H1 (cell line): ENCODE data around the gene RUVBL1. TPM values are rescaled to one million over a fixed set of nuclear protein-coding genes. Genes with fewer than 3 reads are reported as not detected.

ENCODE experiments used
- CTCF ChIA-PET: fragments of 300-600 bp; sonication (Branson Sonifier 250); formaldehyde crosslinking; loops from one replicate; lab custom pipeline; 2021; ENCODE audit not compliant: partially characterized antibody; lab: Charles Lee
- POLR2A ChIA-PET: fragments of 300-600 bp; sonication (Branson Sonifier 250); formaldehyde crosslinking; loops from one replicate; lab custom pipeline; 2021; ENCODE audit warnings: inconsistent platforms; ENCODE audit not compliant: partially characterized antibody; lab: Charles Lee
- DNase-seq, 2 experiments: peaks; one replicate each; pipeline versions ENCODE4 v3.0.0 to v3.0.0-alpha.2; 2010 to 2022; ENCODE audit warnings: low spot score in 2 of 2, low read depth in 1 of 2, mixed read lengths in 1 of 2
- FAIRE-seq: peaks from 2 replicates; lab custom pipeline; 2011; peaks lifted over from hg19 to GRCh38; lab: Jason Lieb, UNC
- H2AFZ ChIP-seq: 2 replicates; pipeline ENCODE4 v1.8.1; 2012; ENCODE audit warnings: low read length, inconsistent platforms
- H2AK5ac ChIP-seq: 2 replicates; pipeline ENCODE4 v1.6.1; 2013; ENCODE audit warnings: low read depth, low read length
- H2BK120ac ChIP-seq: replicated peaks from 2 replicates; pipeline ENCODE3; 2013; ENCODE audit warnings: low read depth, low read length, inconsistent platforms
- H2BK12ac ChIP-seq: 2 replicates; pipeline ENCODE4 v1.6.1; 2013; ENCODE audit warnings: low read depth, low read length
- H2BK15ac ChIP-seq: 2 replicates; pipeline ENCODE4 v1.6.1; 2013; ENCODE audit warnings: low read length
- H2BK20ac ChIP-seq: 2 replicates; pipeline ENCODE4 v1.6.1; 2013; ENCODE audit warnings: low read length
- H2BK5ac ChIP-seq: 2 replicates; pipeline ENCODE4 v1.6.1; 2013; ENCODE audit warnings: low read depth, low read length
- H3K14ac ChIP-seq: 2 replicates; pipeline ENCODE4 v1.6.1; 2013; ENCODE audit warnings: inconsistent platforms; ENCODE audit not compliant: insufficient read length
- H3K18ac ChIP-seq: 2 replicates; pipeline ENCODE4 v1.6.1; 2013; ENCODE audit warnings: low read length; ENCODE audit errors: extremely low read depth
- H3K23ac ChIP-seq: 2 replicates; pipeline ENCODE4 v1.6.1; 2013; ENCODE audit warnings: inconsistent platforms; ENCODE audit not compliant: insufficient read length
- H3K23me2 ChIP-seq: 2 replicates; pipeline ENCODE4 v1.6.1; 2013; ENCODE audit warnings: low read depth, low read length
- H3K27ac ChIP-seq: 2 replicates; pipeline ENCODE4 v1.6.1; 2011; ENCODE audit warnings: low read depth, low read length, inconsistent platforms
- H3K27me3 ChIP-seq, 4 experiments: replicated peaks in 1 of 4; 1 replicate in 1 of 4; 2 replicates in 3 of 4; pipeline versions ENCODE4 v1.6.1 to v1.8.1; 2011 to 2013; ENCODE audit warnings: low read length in 3 of 4, mild to moderate bottlenecking in 3 of 4, inconsistent platforms in 2 of 4, mixed read lengths in 2 of 4, moderate library complexity in 1 of 4; ENCODE audit not compliant: control insufficient read depth in 3 of 4, insufficient read depth in 3 of 4; ENCODE audit errors: extremely low read depth in 1 of 4
- H3K36me3 ChIP-seq, 4 experiments: 2 replicates each; pipeline versions ENCODE4 v1.6.1 to v1.8.1; 2011 to 2013; ENCODE audit warnings: mild to moderate bottlenecking in 4 of 4, low read length in 3 of 4, moderate library complexity in 2 of 4, control low read depth in 1 of 4, inconsistent platforms in 1 of 4; ENCODE audit not compliant: insufficient read depth in 4 of 4, control insufficient read depth in 2 of 4
- H3K4ac ChIP-seq: replicated peaks from 2 replicates; pipeline ENCODE3; 2013; ENCODE audit warnings: low read length, low read depth, mixed read lengths, inconsistent platforms; ENCODE audit not compliant: insufficient read length
- H3K4me1 ChIP-seq, 4 experiments: replicated peaks in 1 of 4; 1 replicate in 1 of 4; 2 replicates in 3 of 4; pipeline versions ENCODE4 v1.6.1 to v1.8.1; 2011 to 2013; ENCODE audit warnings: low read length in 3 of 4, inconsistent platforms in 2 of 4, mixed read lengths in 1 of 4; ENCODE audit not compliant: insufficient read depth in 4 of 4, control insufficient read depth in 3 of 4
- H3K4me2 ChIP-seq, 2 experiments: 2 replicates each; pipeline versions ENCODE4 v1.6.1 to v1.8.1; 2011 to 2013; ENCODE audit warnings: low read depth in 2 of 2, low read length in 2 of 2, control low read depth in 1 of 2, inconsistent platforms in 1 of 2, mild to moderate bottlenecking in 1 of 2; ENCODE audit not compliant: insufficient read depth in 1 of 2
- H3K4me3 ChIP-seq, 4 experiments: fragments of 200-600, 300-600 bp in 1 of 4; sonication (generic), shearing (Covaris generic), sonication (Bioruptor Twin) in 1 of 4; 2 replicates each; pipeline versions ENCODE4 v1.5.1 to v1.8.1; 2011 to 2016; ENCODE audit warnings: low read length in 4 of 4, low read depth in 3 of 4, control low read depth in 2 of 4, inconsistent platforms in 2 of 4, mild to moderate bottlenecking in 2 of 4, mixed read lengths in 1 of 4, moderate library complexity in 1 of 4; ENCODE audit not compliant: insufficient read depth in 2 of 4; ENCODE audit errors: extremely low read depth in 1 of 4
- H3K56ac ChIP-seq: replicated peaks from 2 replicates; pipeline ENCODE3; 2013; ENCODE audit warnings: low read depth, mild to moderate bottlenecking, mixed read lengths, low read length, inconsistent platforms; ENCODE audit not compliant: insufficient read length
- H3K79me1 ChIP-seq: 2 replicates; pipeline ENCODE4 v1.6.1; 2013; ENCODE audit warnings: low read depth, low read length, control low read depth
- H3K79me2 ChIP-seq, 2 experiments: 2 replicates each; pipeline versions ENCODE4 v1.6.1 to v1.8.1; 2012 to 2013; ENCODE audit warnings: low read length in 2 of 2, mild to moderate bottlenecking in 2 of 2, inconsistent platforms in 1 of 2; ENCODE audit not compliant: insufficient read depth in 2 of 2, control insufficient read depth in 1 of 2
- H3K9ac ChIP-seq, 4 experiments: replicated peaks in 1 of 4; 1 replicate in 1 of 4; 2 replicates in 3 of 4; pipeline versions ENCODE4 v1.6.1 to v1.8.1; 2011 to 2013; ENCODE audit warnings: low read depth in 3 of 4, low read length in 3 of 4, control low read depth in 2 of 4, mild to moderate bottlenecking in 2 of 4, moderate library complexity in 2 of 4, inconsistent platforms in 1 of 4; ENCODE audit errors: extremely low read depth in 1 of 4
- H3K9me3 ChIP-seq, 2 experiments: 2 replicates each; pipeline versions ENCODE4 v1.6.1 to v1.8.1; 2012 to 2013; ENCODE audit warnings: mild to moderate bottlenecking in 2 of 2, moderate library complexity in 2 of 2, control low read depth in 1 of 2, inconsistent platforms in 1 of 2, low read depth in 1 of 2, low read length in 1 of 2, mixed read lengths in 1 of 2; ENCODE audit not compliant: insufficient read depth in 2 of 2
- H4K20me1 ChIP-seq, 2 experiments: replicated peaks in 1 of 2; 2 replicates each; pipeline versions ENCODE3 to v1.8.1; 2011 to 2013; ENCODE audit warnings: inconsistent platforms in 2 of 2, low read length in 2 of 2, mild to moderate bottlenecking in 1 of 2; ENCODE audit not compliant: insufficient read depth in 2 of 2, control insufficient read depth in 1 of 2
- H4K5ac ChIP-seq: 2 replicates; pipeline ENCODE4 v1.6.1; 2013; ENCODE audit warnings: low read length, low read depth, mixed read lengths, inconsistent platforms; ENCODE audit not compliant: insufficient read length
- H4K8ac ChIP-seq: 2 replicates; pipeline ENCODE4 v1.8.0; 2013; ENCODE audit warnings: mild to moderate bottlenecking, moderate library complexity, low read length, inconsistent platforms; ENCODE audit not compliant: insufficient read depth; ENCODE audit errors: extremely low read depth
- H4K91ac ChIP-seq: replicated peaks from 2 replicates; pipeline ENCODE3; 2013; ENCODE audit warnings: low read length, mixed read lengths, inconsistent platforms; ENCODE audit not compliant: insufficient read length
- BRCA1 ChIP-seq: IDR thresholded peaks from 2 replicates; pipeline ENCODE4 v1.6.1; 2012; ENCODE audit warnings: low read depth, low read length, improper control_type of control experiment
- TBP ChIP-seq: IDR thresholded peaks from 2 replicates; pipeline ENCODE4 v1.6.1; 2011; ENCODE audit warnings: low read depth, low read length, improper control_type of control experiment
- WGBS, 2 experiments: shearing (Covaris generic) in 1 of 2; methylation state at CpG; one replicate each; pipeline versions ENCODE4 v1.1.6 to v1.1.7; 2013 to 2015; ENCODE audit warnings: low lambda C conversion rate in 2 of 2, mixed read lengths in 2 of 2, inconsistent platforms in 1 of 2, low coverage in 1 of 2, missing lambda C conversion rate in 1 of 2; ENCODE audit not compliant: insufficient replicate concordance in 2 of 2, insufficient coverage in 1 of 2, insufficient read length in 1 of 2; ENCODE audit errors: extremely low coverage in 1 of 2, missing lambda C conversion rate in 1 of 2; 5-methylcytosine and 5-hydroxymethylcytosine counted together
- polyA plus RNA-seq, 7 experiments: library from polyadenylated mRNA; depleted of rRNA in 3 of 7; stranded (reverse) in 5 of 7; unstranded in 2 of 7; fragments of >200 nt in 5 of 7; fragments of 200-250 nt in 2 of 7; gene quantifications; 1 replicate in 5 of 7; 2 replicates in 1 of 7; 4 replicates in 1 of 7; pipeline versions ENCODE4 v1.2.1 to v1.2.3, GENCODE V29; 2011 to 2013; ENCODE audit warnings: missing spikeins in 2 of 7, mixed read lengths in 2 of 7
- total RNA-seq: library from RNA; stranded (reverse); fragmentation: NEBNext Ultra II Directional; extraction: Animal tissue kit (Norgen Biotek cat#: 25700); gene quantifications from 2 replicates; pipeline ENCODE4 v1.2.1, GENCODE V29; 2021
- TF ChIP-seq, protein P1 (sequence below): IDR thresholded peaks from 2 replicates; pipeline ENCODE4 v1.6.1; 2011; ENCODE audit warnings: low read depth, mild to moderate bottlenecking, low read length; ENCODE audit not compliant: insufficient read depth

Gene RUVBL1
- total and polyA plus RNA-seq, 2 of the 8 experiments (the other 6 are each of a cell fraction or from before 2014, with no cell fraction given) = 112 to 135 TPM

DNA sequence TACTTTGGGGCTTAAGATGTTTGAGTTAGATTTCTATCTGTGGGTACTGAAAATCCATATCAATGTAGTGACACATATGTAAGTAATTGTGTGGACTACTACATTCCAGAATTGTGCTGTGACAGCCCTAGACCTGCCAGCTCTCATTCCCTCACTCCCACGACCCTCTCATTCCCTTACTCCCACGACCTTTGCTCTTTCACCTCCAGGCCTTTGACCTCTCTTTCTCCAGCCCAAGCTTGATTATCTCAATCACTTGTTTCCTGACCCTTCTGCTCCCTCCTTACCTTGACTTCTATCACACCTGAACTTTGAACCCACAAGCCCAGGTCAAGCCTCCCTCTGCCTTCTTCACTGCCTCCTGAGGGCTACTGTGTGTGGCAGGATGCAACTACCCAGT, 3.6 kb upstream of the RUVBL1 start:
- 72% methylated on average over 2 of the region's 2 CpGs; no CpG with 5 or more reads in 1 of the 2 experiments for WGBS, 2 experiments
- Histone ChIP-seq H3K79me2 (peaks cover 4 to 10% of the 10 kb centered on the region in 2 experiments), H3K9me3 (no peaks in the 10 kb centered on the region), H3K4me1 (no peaks in the 10 kb centered on the region; a peak in 2 of 7 replicates), H2BK20ac (no peak overlapping the region), H3K23ac (no peak overlapping the region), H3K4me3 (no peak overlapping the region), H2BK120ac (no peak overlapping the region), H4K20me1 (no peaks in the 10 kb centered on the region), H2BK15ac (no peak overlapping the region), H3K4me2 (no peak overlapping the region), H3K14ac (no peak overlapping the region), H3K18ac (no peak overlapping the region), H3K27ac (no peak overlapping the region), H2AFZ (no peak overlapping the region), H4K91ac (no peak overlapping the region), H3K36me3 (no peaks in the 10 kb centered on the region), H3K56ac (no peak overlapping the region), H3K79me1 (peaks cover 4% of the 10 kb centered on the region; the same call in 1 of the 2 replicates), H3K9ac (no peak overlapping the region), H2AK5ac (no peak overlapping the region), H2BK12ac (no peak overlapping the region), H4K8ac (peak overlapping the region; percentile 60; the same call in 1 of the 2 replicates), H3K4ac (no peak overlapping the region), H2BK5ac (no peak overlapping the region), H3K27me3 (peaks cover 0 to 4% (median 0%) of the 10 kb centered on the region in 4 experiments; a peak in 1 of 7 replicates), H4K5ac (no peak overlapping the region), H3K23me2 (peaks cover 2% of the 10 kb centered on the region; the same call in 1 of the 2 replicates)
- TF ChIP-seq, protein P1, sequence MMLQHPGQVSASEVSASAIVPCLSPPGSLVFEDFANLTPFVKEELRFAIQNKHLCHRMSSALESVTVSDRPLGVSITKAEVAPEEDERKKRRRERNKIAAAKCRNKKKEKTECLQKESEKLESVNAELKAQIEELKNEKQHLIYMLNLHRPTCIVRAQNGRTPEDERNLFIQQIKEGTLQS = no peak
- TF ChIP-seq BRCA1 (no peak), TBP (no peak)
- POLR2A ChIA-PET = no interaction called here
- CTCF ChIA-PET = no interaction called here
- DNase-seq = no peak
- no peak for FAIRE-seq
